ENCODE results near the gene PDK2.

The PDK2 gene

DNA sequence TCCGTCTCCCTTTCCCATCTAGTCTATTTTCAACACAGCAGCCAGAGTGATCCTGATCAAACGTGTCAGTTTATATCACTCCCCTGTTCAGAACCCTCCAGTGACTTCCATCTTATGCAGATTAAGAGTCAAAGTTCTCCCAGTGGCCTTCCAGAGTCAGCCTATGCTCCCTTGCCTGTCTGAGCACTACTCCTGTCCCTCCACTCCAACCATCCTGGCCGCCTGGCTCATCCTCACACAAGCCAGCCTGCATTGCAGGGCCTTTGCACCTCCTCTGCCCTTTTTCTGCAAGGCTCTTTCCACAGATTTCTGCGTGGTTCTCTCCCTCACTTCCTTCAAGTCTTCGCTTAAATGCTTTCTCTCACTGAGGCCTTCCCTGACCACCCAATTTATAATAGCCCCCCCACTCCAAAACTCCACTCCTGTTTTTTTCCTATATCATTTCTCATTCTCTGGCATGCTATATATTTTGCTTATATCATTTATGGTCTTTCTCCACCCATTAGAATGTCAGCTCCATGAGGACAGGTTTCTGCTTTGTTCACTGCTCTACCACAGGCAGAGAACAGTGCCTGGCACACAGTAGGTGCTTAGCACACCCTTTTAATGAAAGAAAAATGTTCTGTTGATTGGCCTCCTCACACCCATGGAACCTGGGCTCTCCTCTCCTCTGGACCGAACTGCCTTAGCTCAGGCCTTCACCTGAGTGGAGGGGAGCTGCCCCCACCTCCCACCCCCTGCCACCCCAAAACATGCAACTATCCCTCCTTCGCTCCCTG is 25.5 kb downstream of the PDK2 start:
- no peak for DNase-seq

DNA sequence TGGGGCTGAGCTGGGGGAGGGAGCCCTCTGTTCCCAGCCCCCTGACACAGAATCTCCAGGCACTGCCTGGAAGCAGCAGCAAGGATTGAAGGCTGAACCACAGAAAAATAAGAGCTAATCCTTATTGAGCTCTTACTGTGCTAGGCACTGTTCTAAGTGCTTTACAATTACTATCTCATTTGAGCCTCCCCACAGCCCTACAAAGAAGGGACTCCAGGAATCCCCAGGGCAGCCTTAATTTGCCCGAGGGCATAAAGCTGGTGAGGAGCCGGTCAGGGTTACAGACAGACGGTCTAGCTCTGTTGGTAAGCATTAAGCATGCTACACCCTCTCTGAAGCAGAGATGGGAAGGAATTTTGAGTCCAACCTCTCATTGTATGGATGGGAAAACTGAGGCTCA is 27.8 kb downstream of the PDK2 start:
- no peak for DNase-seq

DNA sequence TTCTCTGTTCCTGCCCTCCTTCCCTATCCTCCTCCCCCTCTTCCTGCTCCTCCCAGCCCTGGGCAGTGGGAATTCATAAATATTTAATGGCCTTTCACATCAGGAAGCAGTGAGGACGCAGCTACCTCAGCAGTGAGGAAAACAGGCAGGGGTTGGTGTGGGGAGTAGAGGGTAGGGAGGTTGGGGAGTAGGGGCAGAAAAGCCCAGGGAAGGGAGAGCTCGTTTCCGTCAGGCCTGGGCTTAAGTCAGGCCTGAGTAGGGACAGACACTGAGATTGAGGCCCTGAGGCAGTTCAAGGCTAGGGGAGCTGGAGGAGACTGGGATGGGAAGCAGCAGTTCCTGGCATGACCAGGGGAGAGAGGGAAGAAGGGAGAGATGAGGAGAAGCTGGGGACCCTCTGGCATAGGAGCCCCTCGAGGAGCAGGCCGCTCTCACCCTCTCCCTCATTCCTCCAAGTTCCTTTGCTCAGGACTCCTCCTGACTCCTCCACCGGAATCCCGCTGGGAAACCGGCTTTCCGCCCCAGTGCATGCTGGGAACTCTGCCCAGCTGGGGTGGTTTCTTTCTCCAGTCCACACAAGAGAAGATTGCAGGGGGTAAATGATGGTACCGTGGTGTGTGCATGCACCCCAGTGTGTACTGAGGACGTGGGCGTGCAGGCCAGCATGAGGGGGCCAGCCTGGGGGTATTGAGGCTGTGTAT is 28.6 kb downstream of the PDK2 start:
- DNase-seq: peak; percentile 81

DNA sequence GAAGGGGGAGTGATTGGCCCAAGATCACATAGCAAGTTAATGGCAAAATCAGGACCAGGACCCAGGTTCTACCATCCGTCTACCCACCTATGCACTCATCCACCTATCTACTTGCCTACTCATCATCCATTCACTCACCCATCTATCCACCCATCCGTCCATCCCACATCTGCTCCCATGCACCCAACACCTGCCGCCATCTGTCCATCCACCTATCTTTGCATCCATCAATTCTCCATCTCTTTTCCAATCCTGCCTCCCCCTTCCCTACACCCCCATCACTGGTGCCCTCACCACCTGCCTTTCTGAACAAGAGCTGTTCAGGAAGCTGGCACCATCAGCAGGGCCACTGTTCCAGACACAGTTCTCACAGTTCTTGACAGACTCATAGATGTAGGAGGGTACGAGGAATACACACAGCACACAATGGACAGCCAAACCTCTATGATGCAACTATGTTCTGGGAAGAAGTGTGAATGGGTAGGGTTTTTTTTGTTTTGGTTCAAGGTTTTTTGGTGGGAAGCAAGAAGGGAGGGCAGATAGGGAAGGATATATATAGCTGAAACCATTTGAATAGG is 30.4 kb downstream of the PDK2 start:
- DNase-seq: no peak

DNA sequence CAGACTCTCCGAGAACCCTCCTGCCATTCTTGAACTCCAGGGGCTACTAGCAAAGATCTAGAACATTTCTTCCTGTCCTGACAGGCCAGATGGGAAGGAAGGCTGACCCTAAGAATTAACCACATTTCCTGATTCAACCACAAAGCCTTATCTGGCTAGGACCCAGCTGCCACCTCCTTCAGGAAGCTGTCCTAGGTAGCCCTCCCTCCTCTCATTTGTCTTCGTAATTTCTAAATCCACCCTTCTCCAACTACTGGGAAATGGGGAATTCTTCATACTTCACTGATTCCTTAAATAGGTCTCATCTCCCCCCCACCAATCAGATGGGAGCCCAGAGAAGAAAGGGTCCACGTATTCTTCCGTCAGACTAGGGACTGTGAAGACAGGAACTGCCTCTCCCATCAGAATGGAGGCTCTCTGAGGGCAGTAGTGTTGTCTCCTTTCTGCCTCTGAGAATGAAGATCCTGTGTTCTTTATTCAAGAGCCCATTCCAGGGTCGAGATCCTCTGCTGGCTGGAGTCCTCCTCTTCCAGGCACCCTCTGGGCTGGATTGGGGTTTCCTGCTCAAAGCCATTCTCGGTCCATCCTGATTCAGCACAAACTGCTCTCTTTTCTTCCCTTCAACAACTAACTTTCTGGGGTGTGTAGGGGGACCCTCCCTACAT is 32.7 kb downstream of the PDK2 start:
- no peak for DNase-seq

DNA sequence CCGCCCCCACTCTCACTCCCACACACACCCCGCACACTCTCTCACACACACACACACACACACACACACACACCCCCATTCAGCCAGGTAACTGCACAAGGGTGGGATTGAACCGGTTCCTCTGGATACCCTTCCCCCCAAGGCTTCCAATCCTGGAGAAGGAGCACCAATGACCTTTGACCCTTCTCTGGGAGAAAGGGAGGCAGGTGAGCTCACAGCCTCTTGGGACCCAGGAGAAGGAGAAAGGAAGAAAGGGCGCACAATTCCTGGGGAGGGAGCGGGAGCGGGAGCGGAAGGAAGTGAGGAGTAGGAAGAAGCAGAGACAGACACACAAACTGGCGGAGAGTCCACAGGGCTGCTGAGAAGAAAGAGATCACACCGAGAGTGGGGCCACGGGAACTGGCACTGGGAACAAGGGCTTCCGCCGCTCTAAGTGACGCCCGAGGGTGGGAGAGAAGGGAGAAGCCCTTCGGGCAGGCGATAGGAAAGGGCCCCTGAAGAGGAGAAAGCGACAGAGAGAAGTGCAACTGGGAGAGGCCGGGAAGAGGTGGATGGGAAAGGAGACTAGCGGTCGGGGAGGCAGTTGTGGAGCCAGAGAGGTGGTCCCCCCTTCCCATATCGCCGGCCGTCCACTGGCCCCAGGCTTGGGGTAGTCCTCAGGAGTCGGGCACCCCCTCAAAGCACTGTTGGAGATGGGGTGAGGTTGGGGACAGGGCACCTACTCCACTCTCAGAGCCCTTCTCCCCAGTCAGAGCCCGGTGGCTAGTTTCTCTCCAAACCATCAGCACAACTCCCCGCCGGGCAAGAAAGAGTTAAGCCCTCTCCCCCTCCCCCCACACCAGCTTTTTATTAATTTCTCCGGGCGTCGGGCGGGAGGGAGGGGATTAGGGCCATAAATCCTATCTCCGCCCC is 33.5 kb downstream of the PDK2 start:
- DNase-seq: no peak

DNA sequence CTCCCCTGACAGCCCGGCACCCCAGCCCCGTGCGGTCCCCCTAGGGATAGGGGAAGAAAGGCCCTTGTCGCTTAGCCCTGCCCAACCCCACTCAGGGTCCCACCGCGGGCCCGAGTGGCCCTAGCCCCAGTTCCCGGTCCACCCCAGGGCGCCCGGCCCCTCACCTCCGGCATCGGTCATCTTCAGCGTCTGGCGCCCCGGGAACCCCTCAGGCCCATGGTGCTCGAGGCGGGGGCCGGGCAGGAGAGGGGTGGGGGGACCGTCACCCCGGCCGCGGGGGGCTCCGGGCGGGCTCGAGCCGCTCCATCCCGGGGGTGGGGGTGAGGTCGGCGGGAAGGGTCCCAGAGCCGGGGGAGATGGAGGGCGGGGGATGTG is 34.2 kb downstream of the PDK2 start:
- no peak for DNase-seq

DNA sequence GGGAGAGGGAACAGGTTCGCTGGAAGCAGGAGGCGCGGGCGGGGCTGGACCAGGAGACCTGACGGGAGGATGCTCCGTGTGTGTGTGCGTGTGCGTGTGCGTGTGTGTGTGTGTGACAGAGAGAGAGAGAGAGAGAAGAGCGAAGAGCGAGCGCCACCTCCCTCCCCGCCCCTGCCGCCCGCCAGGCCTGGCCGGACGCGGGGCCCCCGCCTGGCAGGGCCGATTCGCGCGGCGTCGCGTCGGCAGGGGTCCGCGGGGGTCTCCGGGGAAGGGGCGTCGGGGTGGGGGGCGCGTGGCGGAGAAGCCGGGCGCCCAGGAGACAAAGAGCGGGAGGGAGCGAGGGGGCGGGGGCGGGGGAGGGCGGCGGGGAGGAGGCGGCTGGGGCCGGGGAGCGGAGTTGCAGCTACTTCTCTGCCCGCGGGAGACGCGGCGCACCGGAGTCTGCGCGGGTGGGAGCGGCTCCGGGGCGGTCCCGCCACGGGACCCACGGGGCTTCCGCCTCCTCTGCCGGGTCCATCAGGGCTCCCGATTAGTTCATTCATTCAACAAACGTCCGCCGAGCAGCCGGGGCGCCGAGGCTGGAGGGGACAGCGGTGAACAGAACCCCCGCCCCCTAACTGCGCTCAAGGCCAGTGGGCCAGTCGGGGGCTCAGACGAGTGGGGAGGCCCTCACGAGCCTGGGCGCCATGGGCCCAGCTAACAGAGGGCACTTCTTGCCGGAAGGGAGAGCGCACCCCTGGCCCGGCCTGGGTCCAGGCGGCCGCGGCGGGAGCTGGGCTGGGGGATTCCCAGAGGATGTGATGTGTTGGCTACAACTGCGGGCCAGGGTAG is 34.8 kb downstream of the PDK2 start, which contains the start of gene SAMD14:
SAMD14 (minus strand) TSS at position 433 of the 831 bp plus-strand sequence. CDS start 5,201 bp downstream, outside the sequence.
- DNase-seq: no peak

DNA sequence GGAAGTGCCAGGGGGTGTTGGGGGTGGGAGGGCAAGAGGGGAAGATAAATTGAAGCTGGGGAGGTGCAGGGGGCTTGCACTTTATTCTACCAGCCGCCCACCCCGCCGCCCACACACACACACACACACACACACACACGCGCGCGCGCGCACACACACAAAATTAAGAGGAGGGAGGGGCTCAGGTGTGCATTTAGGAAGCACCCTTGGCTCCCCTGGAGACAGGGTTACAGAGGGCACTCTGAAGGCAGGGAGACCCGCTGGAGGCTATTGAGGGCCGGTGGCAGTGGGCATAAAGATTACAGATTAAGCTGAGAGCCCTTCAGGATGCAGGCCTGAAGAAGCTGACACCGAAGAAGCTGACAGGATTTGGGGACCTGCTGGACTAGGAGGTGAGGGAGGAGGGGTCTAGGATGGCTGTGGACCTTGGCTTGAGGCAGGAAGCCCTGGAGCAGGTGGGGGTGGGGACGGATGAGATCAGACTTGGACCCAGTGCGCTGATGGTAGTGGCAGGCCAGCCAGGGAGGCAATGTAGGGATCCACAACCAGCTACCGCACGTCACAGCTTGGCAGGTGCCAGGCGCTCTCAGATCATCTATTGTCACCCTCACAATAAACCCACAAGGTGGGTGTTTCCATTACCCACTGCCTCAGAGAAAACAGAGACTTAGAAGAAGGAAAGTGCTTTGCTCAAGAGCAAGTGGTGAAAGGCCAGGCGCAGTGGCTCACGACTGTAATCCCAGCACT is 35.6 kb downstream of the PDK2 start:
- peak; percentile 38 for DNase-seq

DNA sequence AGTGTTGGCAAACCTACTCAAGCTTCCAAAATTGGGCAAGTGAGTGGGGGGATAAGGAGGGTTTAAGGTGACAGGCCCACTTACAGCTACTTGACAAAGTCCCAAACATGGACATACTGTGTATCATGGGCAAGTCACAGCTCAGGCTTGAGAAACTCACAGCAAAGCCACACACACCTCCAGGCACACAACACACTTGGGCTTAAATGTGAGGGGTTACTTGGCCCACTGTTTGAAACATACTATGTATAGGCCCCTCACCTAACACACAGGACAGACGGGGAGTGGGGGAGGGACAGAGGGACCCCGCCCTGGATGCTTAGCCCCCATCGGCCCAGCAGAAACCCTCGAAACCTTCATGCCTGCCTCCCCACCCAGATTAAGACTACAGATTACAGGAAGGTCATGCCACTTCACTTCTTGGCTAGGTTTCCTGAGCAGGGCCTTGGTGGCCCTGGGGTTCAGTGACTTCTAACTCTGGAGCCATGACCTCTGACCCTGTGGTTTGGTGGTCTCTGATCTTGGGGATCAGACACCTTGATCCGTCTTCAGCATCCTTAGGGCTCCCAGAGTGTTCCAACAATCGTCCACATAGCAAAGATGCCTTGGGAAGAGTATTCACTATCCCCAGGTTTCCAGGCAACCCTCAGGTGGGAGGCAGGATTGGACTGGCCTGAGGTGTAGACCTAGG is 37.1 kb downstream of the PDK2 start:
- no peak for DNase-seq

DNA sequence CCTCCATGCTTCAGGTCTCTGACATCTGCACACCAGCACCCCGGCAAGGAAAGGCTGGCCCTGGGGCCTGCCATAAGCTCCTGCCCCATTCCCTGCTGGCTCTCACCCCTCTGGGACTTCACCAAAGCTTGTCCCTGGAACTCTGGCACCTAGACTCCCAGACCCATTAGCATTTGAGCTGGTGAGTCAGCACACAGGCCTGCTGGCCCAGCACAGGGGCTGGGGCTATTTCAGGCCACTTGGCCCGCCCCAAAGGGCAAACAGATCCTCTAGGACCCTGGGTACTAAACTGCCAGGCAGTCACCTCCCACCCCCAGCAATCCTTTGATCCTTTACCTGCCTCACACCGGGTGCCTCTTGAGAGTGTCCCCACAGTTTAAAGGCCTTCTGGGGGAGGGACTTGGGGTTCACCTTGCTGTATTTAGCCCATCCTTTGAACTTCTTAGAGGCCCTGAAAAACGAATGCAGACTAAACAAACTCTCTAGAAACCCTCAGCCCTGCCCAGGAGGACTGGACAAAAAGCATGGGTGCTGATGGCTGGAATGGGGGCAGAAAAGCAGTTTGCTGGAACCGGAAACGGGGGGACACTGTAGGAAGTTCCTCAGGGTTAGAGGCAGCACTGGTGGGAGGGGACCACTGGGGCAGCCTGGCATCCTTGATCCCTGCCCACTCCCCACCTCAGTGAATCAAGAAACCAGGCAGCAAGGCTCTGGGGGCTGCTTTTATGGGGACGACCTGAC is 38.0 kb downstream of the PDK2 start:
- no peak for DNase-seq

DNA sequence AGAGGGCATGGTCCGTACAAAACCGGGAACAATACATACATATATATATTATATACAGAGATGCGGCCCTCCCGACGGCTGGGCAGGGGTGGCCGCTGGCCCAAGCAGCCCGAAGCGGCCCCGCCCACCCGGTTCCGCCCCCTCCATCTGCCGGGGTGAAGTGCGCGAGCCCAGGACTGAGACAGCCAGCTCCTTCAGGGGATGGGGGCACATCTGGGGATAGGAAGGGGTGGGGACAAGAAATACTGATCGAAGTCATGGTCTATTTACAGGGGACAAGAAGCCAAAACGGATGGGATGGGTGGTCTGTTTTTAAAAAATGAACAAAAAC is 38.6 kb downstream of the PDK2 start:
- no peak for DNase-seq

DNA sequence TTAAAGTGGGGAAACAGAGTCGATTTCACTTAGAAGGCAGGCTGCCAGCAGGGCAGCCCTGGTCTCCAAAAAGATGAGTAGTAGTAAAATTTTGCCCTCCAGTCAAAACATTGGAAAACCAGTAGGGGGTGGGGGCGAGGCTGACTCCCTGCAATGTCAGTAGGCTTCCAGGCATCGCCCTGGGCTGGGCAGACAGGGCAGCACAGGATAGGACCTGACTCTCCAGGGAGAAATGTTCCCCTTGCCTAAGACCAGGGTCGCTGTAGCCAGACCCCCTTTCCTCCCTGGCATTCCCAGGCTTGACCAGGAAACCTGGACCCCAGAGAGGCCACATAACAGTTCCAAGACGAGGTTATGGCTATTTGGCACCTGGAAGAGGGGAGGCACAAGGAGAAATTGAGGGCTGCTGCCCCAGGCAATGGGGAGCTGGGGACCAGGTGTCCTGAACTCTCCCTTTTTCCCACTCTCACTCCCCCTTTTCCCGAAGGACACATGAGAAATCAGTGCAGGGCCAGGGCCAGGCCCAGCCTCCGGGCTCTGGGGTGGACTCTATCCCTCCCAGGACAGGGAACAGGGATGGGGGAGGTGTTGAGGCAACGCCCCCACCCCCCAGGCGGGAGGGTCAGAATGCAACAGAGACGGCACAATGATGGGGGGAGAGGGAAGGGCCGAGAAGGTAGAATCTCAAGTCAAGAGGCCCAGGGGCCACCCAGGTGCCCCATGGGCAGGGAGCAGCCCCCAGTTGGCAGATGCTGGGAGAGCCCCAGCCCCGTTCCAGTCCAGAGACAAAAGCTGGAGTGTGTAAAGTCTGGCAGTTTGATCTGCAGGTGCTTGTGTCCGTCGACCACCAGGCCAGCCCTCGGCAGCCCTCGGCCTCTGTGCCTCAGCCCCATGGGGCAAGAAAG is 39.3 kb downstream of the PDK2 start:
- no peak for DNase-seq

DNA sequence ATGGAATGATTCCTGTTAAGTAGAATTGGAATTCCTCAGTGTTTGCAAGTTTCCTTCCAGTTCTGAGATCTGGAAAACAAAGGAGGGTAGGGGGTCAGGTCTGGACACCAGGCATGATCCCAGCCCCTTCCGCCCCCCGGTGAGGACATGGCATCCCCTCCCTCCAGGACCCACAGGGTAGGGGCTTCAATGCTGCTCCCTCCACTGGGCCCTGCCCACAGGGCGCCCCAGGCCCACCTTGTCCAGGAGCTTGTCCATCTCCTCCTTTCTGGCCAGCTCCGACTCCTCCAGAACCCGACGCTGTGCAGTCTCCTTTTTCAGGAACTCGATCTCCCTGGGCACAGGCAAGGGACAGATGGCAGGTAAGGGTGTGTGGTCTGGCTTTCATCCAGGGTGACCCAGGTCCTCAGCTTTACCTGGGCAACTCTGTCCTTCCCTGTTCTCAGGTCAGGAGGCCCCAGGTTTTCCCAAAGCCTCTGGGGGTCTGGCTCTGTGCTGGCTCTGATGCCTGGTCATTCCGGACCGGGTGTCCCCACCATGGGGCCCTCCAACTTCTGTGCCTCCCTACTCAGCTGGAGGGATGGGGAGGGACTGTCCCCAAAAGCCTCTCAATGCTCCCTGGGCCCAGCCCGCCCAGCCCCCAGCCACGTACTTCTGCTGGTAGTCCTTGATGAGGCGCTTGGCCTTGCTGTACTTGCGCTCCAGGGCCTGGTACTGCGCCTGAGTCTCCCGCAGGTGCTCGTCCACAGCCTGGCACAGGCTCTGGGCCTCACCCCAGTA is 40.4 kb downstream of the PDK2 start:
- no peak for DNase-seq

DNA sequence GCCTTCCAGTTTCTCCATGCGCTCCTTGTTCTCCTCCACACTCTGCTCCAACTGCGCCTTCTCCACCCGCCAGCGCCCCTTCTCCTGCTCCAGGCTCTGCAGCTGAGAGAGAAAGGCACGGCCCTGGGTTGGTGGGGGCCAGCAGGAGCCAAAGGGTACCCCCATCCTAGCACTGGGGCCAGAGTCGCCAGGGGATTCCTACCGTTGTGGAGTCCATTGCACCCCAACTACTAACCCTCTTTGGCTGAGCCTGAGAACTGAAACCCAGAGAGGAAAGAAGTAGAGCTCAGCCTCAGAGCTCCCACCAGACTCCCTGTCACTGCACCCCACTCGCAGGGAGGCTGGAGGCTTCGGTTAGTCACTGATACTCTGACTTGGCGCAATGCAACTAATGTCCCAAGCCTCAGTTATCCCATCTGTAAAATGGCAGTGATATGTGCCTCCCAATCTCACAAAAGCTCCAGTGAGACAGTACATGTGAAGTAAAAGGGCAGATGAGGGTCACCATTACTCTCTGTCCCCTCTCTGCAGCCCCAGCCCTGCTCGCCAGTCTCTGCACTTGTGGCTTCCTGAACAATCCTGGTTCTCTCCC is 41.0 kb downstream of the PDK2 start:
- DNase-seq: no peak

DNA sequence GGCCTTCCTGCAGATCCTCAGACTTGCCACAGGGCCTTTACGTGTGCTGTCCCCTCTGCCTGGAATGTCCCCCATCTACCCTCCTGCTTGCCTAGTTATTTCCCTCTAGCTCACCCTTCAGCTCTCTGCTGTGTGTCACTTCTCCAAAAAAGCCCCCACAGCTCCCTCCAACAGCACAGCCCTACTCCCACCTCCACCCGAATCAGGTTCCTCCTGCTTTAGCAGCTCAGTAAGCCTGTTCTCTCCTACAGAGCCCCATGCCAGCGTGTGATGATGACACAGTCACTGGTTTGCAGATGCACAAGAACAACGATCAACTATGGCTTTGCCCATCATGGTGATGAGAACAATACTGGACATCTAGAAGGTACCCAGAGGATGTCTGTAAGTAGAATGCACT is 41.9 kb downstream of the PDK2 start:
- DNase-seq: no peak

DNA sequence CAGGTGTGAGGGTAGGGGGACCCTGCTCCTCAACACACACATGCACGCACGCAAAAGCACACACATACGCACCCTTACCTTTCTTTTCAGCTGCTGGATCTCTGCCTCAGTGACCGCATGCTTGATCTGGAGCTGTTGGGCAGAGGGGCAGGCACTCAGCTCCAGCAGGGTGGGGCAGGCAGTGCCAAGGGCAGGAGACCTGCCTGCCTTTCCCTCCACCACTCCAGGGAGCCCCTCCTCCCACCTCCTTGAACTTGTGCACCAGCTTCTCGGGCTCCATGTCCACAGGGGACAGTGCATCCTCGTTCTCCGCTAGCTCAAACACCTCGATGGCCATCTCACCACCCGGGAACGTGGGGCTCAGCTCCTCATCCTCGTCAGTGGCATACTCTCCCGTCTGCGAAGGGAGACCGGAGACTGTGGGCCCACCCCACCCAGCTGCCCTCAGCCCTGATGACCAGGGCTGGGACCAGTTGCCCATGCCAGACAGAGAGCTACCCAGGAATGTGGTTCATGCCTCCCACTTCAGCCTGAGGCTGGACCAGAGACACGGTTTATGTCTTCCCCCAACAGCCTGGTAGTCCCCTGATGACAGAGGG is 44.1 kb downstream of the PDK2 start:
- DNase-seq: no peak
